NCI-H2171 treated with DMSO at 0.1 percent for 48 hours (cell line): ENCODE measurements around the gene BIVM.

ENCODE experiments used
- DNase-seq: peaks from one replicate; lab custom pipeline; 2025; lab: John Stamatoyannopoulos, UW

The BIVM gene

GRCh38 chr13:102881819-102882686 is 83.1 kb downstream of the BIVM start:
- DNase-seq = no peak
